KMS-11 (cell line): Measurements from ENCODE around the gene SLK.

Source experiments
- H2AFZ ChIP-seq: fragments of 200-600 bp; sonication (generic); 2 replicates; pipeline ENCODE4 v1.6.1; 2016; ENCODE audit warnings: antibody characterized with exemption, mixed run types, low read depth
- H3K27ac ChIP-seq: fragments of 200-600 bp; sonication (generic); 2 replicates; pipeline ENCODE4 v1.6.1; 2016; ENCODE audit warnings: mild to moderate bottlenecking, mixed run types
- H3K27me3 ChIP-seq: fragments of 200-600 bp; sonication (generic); 2 replicates; pipeline ENCODE4 v1.6.1; 2017; ENCODE audit warnings: mild to moderate bottlenecking, low read depth, mixed run types, moderate library complexity; ENCODE audit not compliant: insufficient read depth
- H3K36me3 ChIP-seq: fragments of 200-600 bp; sonication (generic); 2 replicates; pipeline ENCODE4 v1.6.1; 2017; ENCODE audit warnings: mild to moderate bottlenecking, mixed run types; ENCODE audit not compliant: insufficient read depth
- H3K4me1 ChIP-seq: fragments of 200-600 bp; sonication (generic); 2 replicates; pipeline ENCODE4 v1.6.1; 2016; ENCODE audit warnings: mild to moderate bottlenecking, low read depth, mixed run types; ENCODE audit not compliant: poor library complexity, severe bottlenecking
- H3K4me2 ChIP-seq: fragments of 200-600 bp; sonication (generic); 2 replicates; pipeline ENCODE4 v1.7.0; 2016; ENCODE audit warnings: mild to moderate bottlenecking, mixed run types
- H3K4me3 ChIP-seq: fragments of 200-600 bp; sonication (generic); IDR thresholded peaks from 2 replicates; pipeline ENCODE4 v1.6.1; 2017; ENCODE audit warnings: low read depth, low read length, mixed read lengths; ENCODE audit not compliant: insufficient read depth
- H3K79me2 ChIP-seq: fragments of 200-600 bp; sonication (generic); 2 replicates; pipeline ENCODE4 v1.6.1; 2016; ENCODE audit warnings: low read depth, mixed run types; ENCODE audit not compliant: insufficient read depth
- H3K9ac ChIP-seq: fragments of 200-600 bp; sonication (generic); 2 replicates; pipeline ENCODE4 v1.6.1; 2016; ENCODE audit warnings: mild to moderate bottlenecking, mixed run types
- H4K20me1 ChIP-seq: fragments of 200-600 bp; sonication (generic); 2 replicates; pipeline ENCODE4 v1.6.1; 2016; ENCODE audit warnings: mild to moderate bottlenecking, mixed run types; ENCODE audit not compliant: insufficient read depth
- CTCF ChIP-seq: fragments of 200-600 bp; sonication (generic); conservative IDR thresholded peaks from 2 replicates; pipeline ENCODE4 v1.6.1; 2017; ENCODE audit warnings: low read depth, mild to moderate bottlenecking, antibody characterized with exemption, low read length, moderate library complexity, mixed read lengths

SLK gene

GRCh38 chr10:103980288-103980906, 13.5 kb downstream of the SLK start:
- Histone ChIP-seq H3K27me3 (no peaks in the 10 kb centered on the region), H4K20me1 (no peaks in the 10 kb centered on the region), H3K27ac (no peak overlapping the region), H3K79me2 (peaks cover 44% of the 10 kb centered on the region; the same call in 1 of the 2 replicates), H2AFZ (no peak overlapping the region), H3K36me3 (no peaks in the 10 kb centered on the region), H3K4me3 (no peak overlapping the region), H3K4me2 (no peak overlapping the region), H3K9ac (no peak overlapping the region), H3K4me1 (peaks cover 33% of the 10 kb centered on the region)
- TF ChIP-seq CTCF = no peak

GRCh38 chr10:103982639-103983038, 15.7 kb downstream of the SLK start:
- no peak overlapping the region for H3K4me3 ChIP-seq
- H2AFZ ChIP-seq = no peak overlapping the region
- no peak overlapping the region for H3K9ac ChIP-seq
- no peaks in the 10 kb centered on the region for H4K20me1 ChIP-seq
- H3K36me3 ChIP-seq = no peaks in the 10 kb centered on the region
- H3K79me2 ChIP-seq = peaks cover 45% of the 10 kb centered on the region; the same call in 1 of the 2 replicates
- TF ChIP-seq CTCF = peak; percentile 16; the same call in 1 of the 2 replicates
- peak overlapping the region; percentile 48; the same call in 1 of the 2 replicates for H3K27ac ChIP-seq
- H3K27me3 ChIP-seq = no peaks in the 10 kb centered on the region
- H3K4me1 ChIP-seq = peaks cover 51% of the 10 kb centered on the region
- H3K4me2 ChIP-seq = peak overlapping the region; percentile 71

GRCh38 chr10:103983367-103983911, 16.5 kb downstream of the SLK start:
- H3K9ac ChIP-seq = peak overlapping the region; percentile 3; the same call in 1 of the 2 replicates
- H3K36me3 ChIP-seq = no peaks in the 10 kb centered on the region
- peak overlapping the region; percentile 28; the same call in 1 of the 2 replicates for H2AFZ ChIP-seq
- H3K27ac ChIP-seq = peak overlapping the region; percentile 48
- peaks cover 45% of the 10 kb centered on the region; the same call in 1 of the 2 replicates for H3K79me2 ChIP-seq
- H3K4me1 ChIP-seq = peaks cover 51% of the 10 kb centered on the region
- no peaks in the 10 kb centered on the region for H4K20me1 ChIP-seq
- peak overlapping the region; percentile 71 for H3K4me2 ChIP-seq
- H3K27me3 ChIP-seq = no peaks in the 10 kb centered on the region
- no peak overlapping the region for H3K4me3 ChIP-seq
- TF ChIP-seq CTCF = no peak

- Histone ChIP-seq H3K79me2 (peaks cover 41% of the 10 kb centered on the region; the same call in 1 of the 2 replicates), H4K20me1 (no peaks in the 10 kb centered on the region), H3K4me3 (no peak overlapping the region), H3K27ac (no peak overlapping the region), H3K4me1 (peaks cover 51% of the 10 kb centered on the region), H2AFZ (no peak overlapping the region), H3K4me2 (no peak overlapping the region), H3K9ac (no peak overlapping the region), H3K36me3 (no peaks in the 10 kb centered on the region), H3K27me3 (no peaks in the 10 kb centered on the region)
- TF ChIP-seq CTCF = no peak
Measured at GRCh38 chr10:103985726-103986125, 18.8 kb downstream of the SLK start.
